Activated B cell treated with CpG ODN at 0.5 μM for 24 hours (primary cell): ENCODE data around the gene C2orf69. TPM values are rescaled to one million over a fixed set of nuclear protein-coding genes. Genes with fewer than 3 reads are reported as not detected.
A peak's percentile ranks its signal among the peaks of the same experiment; 100 is the strongest.
"Not testable (repeated sequence)": the region's sequence is repeated elsewhere in the genome, so short reads cannot be mapped to it uniquely, and the experiment has no call there.

Source experiments
- ATAC-seq: fragments of 200-7000 bp; cut with Tn5 transposase; one replicate; pipeline ENCODE4 v1.10.0; 2021; ENCODE audit warnings: low read depth, mild to moderate bottlenecking, moderate library complexity
- CTCF ChIA-PET: fragments of 350-600 bp; sonication (Branson Sonifier 250); formaldehyde crosslinking; loops from one replicate; lab custom pipeline; 2021; ENCODE audit warnings: antibody characterized with exemption; lab: Charles Lee
- POLR2A ChIA-PET: fragments of 350-600 bp; sonication (Branson Sonifier 250); formaldehyde crosslinking; loops from one replicate; lab custom pipeline; 2021; ENCODE audit warnings: antibody characterized with exemption; lab: Charles Lee
- DNase-seq: peaks from one replicate; pipeline ENCODE4 v3.0.0; 2022
- H3K27ac Mint-ChIP-seq: one replicate; pipeline ENCODE4 v1.8.0; 2020; ENCODE audit warnings: mixed read lengths
- H3K27me3 Mint-ChIP-seq: one replicate; pipeline ENCODE4 v1.8.0; 2021; ENCODE audit warnings: mixed read lengths
- H3K36me3 Mint-ChIP-seq: one replicate; pipeline ENCODE4 v1.8.0; 2021; ENCODE audit warnings: low read depth, mixed read lengths
- H3K4me1 Mint-ChIP-seq: one replicate; pipeline ENCODE4 v1.8.0; 2021; ENCODE audit warnings: mixed read lengths
- H3K4me3 Mint-ChIP-seq: one replicate; pipeline ENCODE4 v1.8.0; 2020; ENCODE audit warnings: mild to moderate bottlenecking, mixed read lengths
- H3K9me3 Mint-ChIP-seq: one replicate; pipeline ENCODE4 v1.8.0; 2020; ENCODE audit warnings: mixed read lengths
- CTCF ChIP-seq: fragments of 200-600 bp; IDR thresholded peaks from one replicate; pipeline ENCODE4 v1.8.0; 2022; ENCODE audit warnings: antibody characterized with exemption, mild to moderate bottlenecking
- intact Hi-C: fragments of 100-400 bp; cut with micrococcal nuclease; formaldehyde crosslinking; loops from one replicate; pipeline ENCODE4 v1.15.1; 2024
- total RNA-seq: library from RNA; stranded (reverse); gene quantifications from 2 replicates; pipeline ENCODE4 v1.2.3, GENCODE V29; 2022

Gene C2orf69
- total RNA-seq, 1 donor from 2014 or later: 12.6 TPM

GRCh38 chr2:199903111-199903510 lies 8.0 kb upstream of the C2orf69 start:
- DNase-seq: no peak
- TF ChIP-seq CTCF: no peak
- Mint-ChIP-seq H3K36me3 (no peaks in the 10 kb centered on the region), H3K4me3 (no peak overlapping the region), H3K9me3 (no peaks in the 10 kb centered on the region), H3K27me3 (no peaks in the 10 kb centered on the region), H3K4me1 (peaks cover 7% of the 10 kb centered on the region), H3K27ac (no peak overlapping the region)
- ATAC-seq: no peak
- intact Hi-C loops: no loop called here
- POLR2A ChIA-PET: no interaction called here
- CTCF ChIA-PET: no interaction called here

GRCh38 chr2:199907008-199907714 lies 3.9 kb upstream of the C2orf69 start:
- H3K27ac Mint-ChIP-seq: no peak overlapping the region
- peaks cover 19% of the 10 kb centered on the region for H3K4me1 Mint-ChIP-seq
- TF ChIP-seq CTCF: no peak
- ATAC-seq (no peak), DNase-seq (no peak)
- H3K4me3 Mint-ChIP-seq: no peak overlapping the region
- ChIA-PET POLR2A (no interaction called here), CTCF (no interaction called here)
- H3K36me3 Mint-ChIP-seq: peaks cover 3% of the 10 kb centered on the region
- H3K27me3 Mint-ChIP-seq: no peaks in the 10 kb centered on the region
- intact Hi-C loops: no loop called here
- H3K9me3 Mint-ChIP-seq: no peaks in the 10 kb centered on the region

- Mint-ChIP-seq H3K4me1 (peaks cover 35% of the 10 kb centered on the region), H3K9me3 (no peaks in the 10 kb centered on the region), H3K36me3 (peaks cover 7% of the 10 kb centered on the region), H3K27me3 (no peaks in the 10 kb centered on the region), H3K27ac (peak overlapping the region; percentile 94), H3K4me3 (peak overlapping the region; percentile 94)
- CTCF ChIA-PET: no interaction called here
- POLR2A ChIA-PET: interaction anchor here (0.7 kb wide), 1 partner anchor 15 kb away, joined by 3 read pairs; no protein-coding TSS in a partner anchor
- no peak for TF ChIP-seq CTCF
- no peak for DNase-seq
- ATAC-seq: no peak
- intact Hi-C loops: loop anchor here (1.0 to 5.0 kb wide), 10 partner anchors 45 to 1872 kb away; partner anchors contain the start of genes ALS2, BZW1, CLK1 and FTCDNL1
Observed at GRCh38 chr2:199910338-199911051, 598 bp upstream of the C2orf69 start.

GRCh38 chr2:199911877-199912161 lies 726 bp downstream of the C2orf69 start:
- TF ChIP-seq CTCF: no peak
- intact Hi-C loops: loop anchor here (1.0 to 5.0 kb wide), 10 partner anchors 43 to 1870 kb away; partner anchors contain the start of genes ALS2, BZW1, CLK1 and FTCDNL1
- ChIA-PET CTCF (no interaction called here), POLR2A (interaction anchor here (0.9 kb wide), 1 partner anchor 10 kb away, joined by 3 read pairs; no protein-coding TSS in a partner anchor)
- DNase-seq: no peak
- ATAC-seq: no peak
- Mint-ChIP-seq H3K9me3 (peaks cover 4% of the 10 kb centered on the region), H3K4me3 (peak overlapping the region; percentile 94), H3K4me1 (peaks cover 34% of the 10 kb centered on the region), H3K36me3 (peaks cover 19% of the 10 kb centered on the region), H3K27me3 (no peaks in the 10 kb centered on the region), H3K27ac (peak overlapping the region; percentile 94)

GRCh38 chr2:199912553-199913114 lies 1.5 kb downstream of the C2orf69 start:
- peaks cover 29% of the 10 kb centered on the region for H3K4me1 Mint-ChIP-seq
- CTCF ChIA-PET, DNase-seq, H3K9me3 Mint-ChIP-seq, ATAC-seq, H3K27ac Mint-ChIP-seq, H3K27me3 Mint-ChIP-seq: not testable (repeated sequence)
- H3K36me3 Mint-ChIP-seq: peaks cover 27% of the 10 kb centered on the region
- POLR2A ChIA-PET: interaction anchor here (0.6 kb wide), 1 partner anchor 560 kb away, joined by 3 read pairs; no protein-coding TSS in a partner anchor
- intact Hi-C loops: loop anchor here (5.0 kb wide), 4 partner anchors 800 to 1870 kb away; partner anchors contain the start of genes ALS2, CLK1, STRADB and TRAK2
- H3K4me3 Mint-ChIP-seq: peak overlapping the region; percentile 41
